ENCODE measurements around the gene PALLD.

The PALLD gene

DNA sequence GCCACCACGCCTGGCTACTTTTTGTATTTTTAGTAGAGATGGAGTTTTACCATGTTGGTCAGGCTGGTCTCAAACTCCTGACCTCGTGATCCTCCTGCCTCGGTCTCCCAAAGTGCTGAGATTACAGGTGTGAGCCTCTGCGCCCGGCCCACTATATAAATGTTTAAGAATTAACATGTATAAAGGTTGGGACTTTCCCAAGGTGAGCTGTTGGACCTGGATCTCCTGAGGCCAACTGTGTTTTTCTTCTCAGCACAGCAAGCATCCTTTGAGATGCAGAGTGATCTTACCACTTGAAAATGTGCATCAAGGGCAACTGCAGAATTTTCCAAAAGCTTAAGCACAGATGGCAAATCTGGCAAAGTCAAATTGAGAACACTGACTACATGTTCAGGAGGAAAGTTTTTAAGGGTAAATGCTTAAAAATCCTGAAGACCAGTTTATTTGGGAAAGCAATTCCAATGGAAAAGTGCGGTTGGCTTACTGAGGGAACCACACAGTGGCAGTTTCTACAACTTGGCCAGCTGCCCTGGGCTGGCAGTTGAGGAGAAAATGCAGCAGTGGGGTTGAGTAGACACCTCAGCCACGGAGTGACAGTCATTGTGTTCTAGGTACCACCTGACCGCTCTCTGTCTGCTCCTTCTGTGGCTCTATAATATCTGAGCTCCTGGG, 344.3 kb downstream of the PALLD start:
- no peak for DNase-seq

- DNase-seq, result no peak
Measured at GRCh38 chr4:168841672-168842019, 344.8 kb downstream of the PALLD start.

- DNase-seq, result no peak
Measured at GRCh38 chr4:168842186-168842585, 345.3 kb downstream of the PALLD start.

DNA sequence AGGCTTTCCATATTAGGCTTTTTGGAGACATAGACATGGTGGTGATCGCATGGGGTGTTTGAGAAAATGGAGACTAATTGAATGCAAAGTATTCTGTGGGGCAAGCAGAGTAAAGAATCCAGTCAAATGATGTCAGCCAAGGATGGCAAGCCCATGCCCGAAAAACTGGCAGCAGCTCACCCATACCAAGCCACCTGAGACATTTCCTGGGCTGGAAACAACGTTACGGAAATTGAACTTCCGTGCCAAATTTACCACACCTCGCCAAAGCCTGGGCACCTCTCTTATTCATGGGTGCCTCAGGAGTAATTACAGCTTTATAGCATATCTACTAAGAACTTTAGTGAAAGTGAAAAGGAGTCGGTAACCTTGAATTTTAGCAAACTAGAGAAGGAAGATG, 346.8 kb downstream of the PALLD start:
- DNase-seq, result no peak

GRCh38 chr4:168844353-168845049, 347.6 kb downstream of the PALLD start:
- no peak for DNase-seq

- no peak for DNase-seq
Measured at GRCh38 chr4:168845897-168846296, 349.0 kb downstream of the PALLD start.

DNA sequence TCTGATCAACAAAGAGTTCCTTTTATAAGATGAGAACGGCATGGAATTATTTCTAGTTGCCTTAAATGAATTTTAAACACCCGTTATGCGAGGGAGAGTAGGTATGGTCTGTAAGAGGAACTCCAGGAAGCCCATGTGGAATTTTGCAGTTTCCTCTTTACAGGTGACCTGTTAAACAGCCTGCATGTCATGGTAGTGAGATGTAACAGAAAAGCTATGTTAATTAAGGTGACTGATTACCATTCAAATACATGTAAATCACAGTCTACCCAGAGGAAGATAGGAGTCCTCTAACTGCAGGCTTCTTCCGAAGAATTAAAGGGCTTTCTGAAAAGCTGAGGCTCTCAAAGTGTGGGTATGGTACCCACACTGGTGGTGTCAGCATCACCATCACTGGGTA, 349.6 kb downstream of the PALLD start:
- no peak for DNase-seq

GRCh38 chr4:168847771-168848502, 351.1 kb downstream of the PALLD start:
- no peak for DNase-seq

- no peak for DNase-seq
Measured at GRCh38 chr4:168849030-168849675, 352.3 kb downstream of the PALLD start.

DNA sequence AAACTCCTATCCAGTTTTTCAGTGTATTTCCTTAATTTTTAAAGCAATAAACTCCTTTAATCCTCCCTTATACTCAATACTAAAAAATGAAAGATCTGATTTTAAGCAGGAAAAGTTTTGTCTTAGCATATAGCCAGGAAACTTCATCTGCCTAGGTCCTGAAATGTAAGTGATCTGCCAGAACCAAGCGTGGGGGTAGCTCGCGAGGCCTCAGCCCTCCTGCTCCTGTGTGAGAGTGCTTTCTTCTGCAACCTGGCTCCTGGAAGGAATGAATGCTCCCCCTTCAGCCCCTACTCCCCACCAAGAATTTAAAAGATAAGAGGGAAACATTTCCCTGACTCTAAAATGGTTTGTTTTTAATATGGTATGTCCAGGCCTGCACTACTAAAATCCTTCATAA, 353.1 kb downstream of the PALLD start:
- no peak for DNase-seq

- no peak for DNase-seq
Measured at GRCh38 chr4:168852387-168852786, 355.5 kb downstream of the PALLD start.

GRCh38 chr4:168852933-168853713, 356.3 kb downstream of the PALLD start:
- DNase-seq, result no peak

DNA sequence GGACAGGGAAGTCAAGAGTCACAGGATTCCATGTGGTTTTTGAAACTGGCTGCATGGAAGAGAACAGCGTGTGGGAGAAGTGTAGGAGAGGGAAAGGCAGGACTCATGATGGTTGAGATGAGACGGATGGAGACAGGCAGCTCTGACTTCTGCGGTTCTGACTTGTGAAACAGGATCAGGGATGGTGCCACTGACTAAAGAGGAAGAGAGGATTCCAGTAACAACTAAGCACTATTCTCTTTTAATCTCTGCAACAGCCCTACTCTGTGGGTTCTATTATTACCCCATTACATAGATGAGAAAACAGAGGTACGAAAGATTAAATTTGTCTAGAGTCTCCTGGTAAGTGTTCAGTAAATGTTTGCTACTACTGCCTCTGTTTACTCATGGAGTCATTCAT, 356.9 kb downstream of the PALLD start:
- DNase-seq, result no peak

DNA sequence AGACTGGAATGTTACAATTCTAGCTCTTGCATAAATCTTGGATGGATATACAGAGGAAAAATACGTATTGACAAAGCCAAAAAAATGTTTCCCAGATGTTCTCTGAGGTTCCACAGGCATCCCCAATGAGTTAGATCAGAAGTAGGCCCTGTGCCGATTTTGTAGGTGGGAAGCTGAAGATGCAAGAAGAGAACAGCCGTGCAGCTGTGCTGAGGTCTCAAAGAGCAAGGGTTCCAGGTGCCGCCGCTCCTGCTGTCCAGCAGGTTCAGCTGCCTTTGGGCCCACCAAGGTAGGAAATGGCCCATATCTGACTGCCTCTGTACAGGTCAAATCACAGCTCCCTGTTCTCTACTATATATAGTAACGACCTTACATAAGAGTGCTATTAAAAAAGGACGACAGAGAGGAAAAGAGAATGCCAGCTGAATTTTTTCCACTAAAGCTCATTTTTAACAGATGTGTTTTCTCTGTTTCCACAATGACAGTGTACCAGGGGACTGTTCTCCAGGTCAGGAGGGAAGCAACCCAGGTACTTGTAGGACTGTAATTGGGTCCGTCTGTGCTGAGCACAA, 357.6 kb downstream of the PALLD start:
- no peak for DNase-seq

GRCh38 chr4:168856312-168856711, 359.5 kb downstream of the PALLD start:
- no peak for DNase-seq

DNA sequence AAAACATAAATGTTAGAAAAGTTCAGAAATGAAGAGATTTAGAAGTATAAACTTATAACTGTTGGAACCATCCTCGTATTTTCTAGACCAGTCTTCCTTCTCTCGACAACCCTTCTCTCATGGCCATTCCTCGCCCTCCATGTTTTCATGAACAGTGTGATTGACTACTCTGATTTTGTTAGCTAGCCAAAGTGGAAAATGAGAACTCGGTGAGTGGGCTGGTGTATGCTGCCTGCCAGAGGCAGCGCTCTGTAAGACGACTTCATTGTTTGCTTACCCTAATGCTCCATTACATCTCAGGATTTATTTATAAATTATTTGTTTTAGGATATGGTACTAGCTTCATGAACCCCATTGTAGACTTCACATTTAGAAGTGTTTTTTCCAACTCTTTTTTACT, 360.2 kb downstream of the PALLD start:
- DNase-seq, result no peak

- no peak for DNase-seq
Measured at GRCh38 chr4:168857546-168858314, 360.9 kb downstream of the PALLD start.

GRCh38 chr4:168859100-168859499, 362.2 kb downstream of the PALLD start:
- DNase-seq, result no peak

- DNase-seq, result no peak
Measured at GRCh38 chr4:168859888-168860694, 363.2 kb downstream of the PALLD start.

DNA sequence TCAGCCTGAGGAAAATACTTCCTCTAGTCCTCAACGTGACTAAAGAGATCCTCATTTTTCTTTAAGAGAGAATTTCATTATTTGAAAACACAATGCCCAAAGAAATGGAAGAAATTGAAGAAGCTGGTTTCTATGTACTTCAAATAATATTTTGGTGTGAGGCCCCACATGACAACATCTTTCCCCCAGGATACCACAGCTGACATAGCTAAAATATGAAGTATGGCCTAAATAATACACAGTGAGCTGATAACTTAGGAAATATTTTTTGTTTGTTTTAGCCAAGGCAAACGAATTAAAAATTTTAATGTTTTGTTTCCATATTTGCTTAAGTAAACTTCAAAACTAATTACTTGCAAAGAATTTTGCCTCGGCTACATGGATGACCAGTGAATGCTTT, 364.0 kb downstream of the PALLD start:
- DNase-seq, result no peak
